GM06990 (cell line): ENCODE results near the gene UBE2M.

Source experiments
- DNase-seq: peaks from one replicate; pipeline ENCODE4 v3.0.0-alpha.2; 2011; ENCODE audit not compliant: insufficient read length; ENCODE audit errors: extremely low read depth
- H3K27me3 ChIP-seq: replicated peaks from 2 replicates; pipeline ENCODE4 v1.6.0; 2011; ENCODE audit warnings: low read length; ENCODE audit not compliant: control insufficient read depth, insufficient read depth
- H3K36me3 ChIP-seq: 2 replicates; pipeline ENCODE4 v1.5.1; 2011; ENCODE audit warnings: low read length; ENCODE audit not compliant: control insufficient read depth, insufficient read depth
- H3K4me3 ChIP-seq: replicated peaks from 2 replicates; pipeline ENCODE4 v1.5.1; 2011; ENCODE audit warnings: low read depth, mild to moderate bottlenecking, control low read depth, low read length
- TF ChIP-seq, protein P1 (sequence below): IDR thresholded peaks from 2 replicates; pipeline ENCODE4 v1.5.1; 2011; ENCODE audit warnings: low read length, control low read depth, mild to moderate bottlenecking, inconsistent platforms; ENCODE audit not compliant: insufficient read depth, poor library complexity, severe bottlenecking

The UBE2M gene

GRCh38 chr19:58522709-58523108 lies 35.7 kb downstream of the UBE2M start:
- H3K36me3 ChIP-seq, result no peaks in the 10 kb centered on the region
- TF ChIP-seq, protein P1, sequence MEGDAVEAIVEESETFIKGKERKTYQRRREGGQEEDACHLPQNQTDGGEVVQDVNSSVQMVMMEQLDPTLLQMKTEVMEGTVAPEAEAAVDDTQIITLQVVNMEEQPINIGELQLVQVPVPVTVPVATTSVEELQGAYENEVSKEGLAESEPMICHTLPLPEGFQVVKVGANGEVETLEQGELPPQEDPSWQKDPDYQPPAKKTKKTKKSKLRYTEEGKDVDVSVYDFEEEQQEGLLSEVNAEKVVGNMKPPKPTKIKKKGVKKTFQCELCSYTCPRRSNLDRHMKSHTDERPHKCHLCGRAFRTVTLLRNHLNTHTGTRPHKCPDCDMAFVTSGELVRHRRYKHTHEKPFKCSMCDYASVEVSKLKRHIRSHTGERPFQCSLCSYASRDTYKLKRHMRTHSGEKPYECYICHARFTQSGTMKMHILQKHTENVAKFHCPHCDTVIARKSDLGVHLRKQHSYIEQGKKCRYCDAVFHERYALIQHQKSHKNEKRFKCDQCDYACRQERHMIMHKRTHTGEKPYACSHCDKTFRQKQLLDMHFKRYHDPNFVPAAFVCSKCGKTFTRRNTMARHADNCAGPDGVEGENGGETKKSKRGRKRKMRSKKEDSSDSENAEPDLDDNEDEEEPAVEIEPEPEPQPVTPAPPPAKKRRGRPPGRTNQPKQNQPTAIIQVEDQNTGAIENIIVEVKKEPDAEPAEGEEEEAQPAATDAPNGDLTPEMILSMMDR, result no peak
- no peak for DNase-seq
- no peaks in the 10 kb centered on the region for H3K27me3 ChIP-seq
- no peak overlapping the region for H3K4me3 ChIP-seq

DNA sequence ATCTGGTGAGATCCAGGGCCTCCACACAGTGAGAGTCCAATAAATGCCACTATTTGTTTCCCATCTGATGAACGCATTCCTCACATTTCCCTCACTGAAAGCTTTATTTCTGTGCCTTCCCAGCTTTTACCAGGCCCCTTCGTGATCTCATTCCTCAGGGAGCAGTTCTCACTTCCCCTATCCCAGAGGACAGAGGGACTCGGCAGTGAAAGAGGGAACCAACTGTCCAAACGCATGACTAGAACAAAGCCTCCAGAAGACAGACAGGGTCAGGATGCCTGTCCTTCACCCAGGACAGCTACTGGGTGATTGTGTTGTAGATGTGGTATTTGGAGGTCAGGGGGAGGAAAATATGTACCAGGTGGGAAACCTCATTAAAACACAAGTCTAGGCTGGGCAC lies 36.8 kb downstream of the UBE2M start:
- H3K27me3 ChIP-seq, result no peaks in the 10 kb centered on the region
- TF ChIP-seq, protein P1, result no peak
- no peak for DNase-seq
- H3K36me3 ChIP-seq, result peaks cover 5% of the 10 kb centered on the region
- H3K4me3 ChIP-seq, result no peak overlapping the region

DNA sequence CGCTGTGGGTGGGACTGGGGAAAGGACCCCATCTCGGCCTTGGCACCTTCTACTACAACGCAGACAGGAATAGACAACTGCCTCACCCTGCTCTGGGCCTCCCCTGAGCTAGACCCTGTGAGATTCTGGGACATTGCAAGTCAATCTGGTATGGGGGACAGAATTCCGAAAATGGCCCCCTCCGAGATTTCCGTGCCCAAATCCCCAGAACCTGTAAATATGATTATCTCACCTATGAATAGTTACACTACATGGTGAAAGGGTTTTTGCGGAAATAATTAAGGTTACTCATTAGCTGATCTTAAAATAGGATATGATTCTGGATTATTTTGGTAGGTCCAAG lies 38.2 kb downstream of the UBE2M start:
- Histone ChIP-seq H3K4me3 (peak overlapping the region; percentile 84), H3K27me3 (no peaks in the 10 kb centered on the region), H3K36me3 (peaks cover 9% of the 10 kb centered on the region)
- TF ChIP-seq, protein P1, result no peak
- DNase-seq, result no peak

- Histone ChIP-seq H3K36me3 (peaks cover 9% of the 10 kb centered on the region), H3K4me3 (peak within 1 kb of the TSS; percentile 84), H3K27me3 (no peaks in the 10 kb centered on the region)
- TF ChIP-seq, protein P1, result peak; percentile 87
- DNase-seq, result peak; percentile 98
Measured at GRCh38 chr19:58519355-58520256, 38.8 kb downstream of the UBE2M start, which contains the start of gene ZBTB45. Gene ZBTB45, minus strand, starts transcription at chr19:58519810. Its CDS starts 2,137 bp downstream, at chr19:58517673.

DNA sequence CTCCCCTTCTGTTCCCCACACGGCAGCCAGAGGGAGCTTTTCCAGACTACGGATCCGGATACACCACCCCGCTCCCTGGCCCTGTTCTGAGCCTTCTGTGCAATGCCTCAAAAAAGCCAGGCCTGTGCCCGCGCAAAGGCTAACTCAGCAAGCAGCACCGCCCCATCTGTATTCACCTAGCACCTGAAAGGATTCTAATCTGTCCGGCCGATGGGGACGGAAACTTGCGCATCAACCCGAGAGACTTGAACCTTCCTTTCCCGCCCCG lies 39.4 kb downstream of the UBE2M start:
- TF ChIP-seq, protein P1, result peak; percentile 49
- Histone ChIP-seq H3K4me3 (peak overlapping the region; percentile 84), H3K27me3 (no peaks in the 10 kb centered on the region), H3K36me3 (peaks cover 9% of the 10 kb centered on the region)
- no peak for DNase-seq
